ENCODE data around the gene MYO1D.
"Not testable (repeated sequence)": the region's sequence is repeated elsewhere in the genome, so short reads cannot be mapped to it uniquely, and the experiment has no call there.

Gene MYO1D

DNA sequence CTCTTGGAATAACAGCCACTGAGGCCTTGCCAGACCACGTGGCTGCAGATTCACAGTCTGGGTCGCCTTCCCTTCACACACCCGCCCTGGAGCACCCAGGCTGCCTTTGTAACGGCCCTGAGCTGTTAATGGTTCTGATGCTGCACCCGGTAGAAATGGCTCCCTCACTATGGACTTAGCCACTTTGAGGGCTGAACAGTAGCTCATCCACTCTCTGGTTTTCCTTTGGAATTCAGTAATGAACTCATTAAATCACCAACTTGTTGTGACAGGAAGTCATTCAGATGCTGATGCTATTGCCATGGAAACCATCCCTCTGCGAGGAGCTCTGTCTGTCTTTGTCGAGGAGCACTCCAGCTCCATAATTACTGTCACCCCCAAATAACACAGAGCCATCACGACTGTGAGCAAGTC lies 330.9 kb downstream of the MYO1D start:
- no peak for DNase-seq (ENCODE audit: low read depth in 1 of 2, low spot score in 1 of 2)

DNA sequence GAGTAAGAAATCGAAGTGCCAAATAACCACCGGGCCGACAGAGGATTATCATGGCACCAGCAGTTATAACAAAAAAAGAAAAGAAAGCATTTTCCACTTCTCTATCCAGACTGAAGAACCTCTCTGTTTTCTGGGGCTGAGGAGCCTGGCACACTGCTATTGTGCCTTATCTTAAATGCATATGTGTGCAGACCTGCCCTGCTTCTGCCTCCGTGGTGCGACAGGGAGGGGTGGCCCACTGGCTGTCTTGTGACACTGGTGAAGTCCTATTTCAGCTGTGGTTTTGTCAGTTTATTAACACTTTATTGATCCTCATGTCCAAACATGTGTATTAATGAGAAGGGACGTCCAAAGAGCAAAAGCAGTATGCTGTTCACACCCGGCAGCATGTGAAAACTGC lies 334.7 kb downstream of the MYO1D start:
- no peak for DNase-seq (ENCODE audit: low read depth in 1 of 2, low spot score in 1 of 2)

DNA sequence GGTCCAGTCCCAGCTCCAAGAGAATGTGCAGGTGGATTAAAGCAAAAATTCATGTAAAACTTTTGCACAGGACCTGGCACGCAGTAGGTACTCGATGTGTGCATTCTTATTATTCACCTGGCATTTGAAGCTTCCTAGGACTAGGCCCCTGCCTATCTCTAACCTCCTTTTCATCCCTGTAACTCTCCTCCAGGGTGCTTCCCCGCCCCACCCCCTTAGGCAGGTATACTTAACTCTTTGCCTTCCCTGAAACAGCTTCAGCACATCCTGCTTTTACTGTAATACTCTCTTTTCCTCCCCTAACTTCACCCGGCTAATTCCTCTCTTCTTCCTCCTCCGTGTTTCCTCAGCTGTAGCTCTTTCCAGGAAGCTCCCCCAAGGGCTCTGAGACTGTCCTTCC lies 335.3 kb downstream of the MYO1D start:
- no peak for DNase-seq (ENCODE audit: low read depth in 1 of 2, low spot score in 1 of 2)

DNA sequence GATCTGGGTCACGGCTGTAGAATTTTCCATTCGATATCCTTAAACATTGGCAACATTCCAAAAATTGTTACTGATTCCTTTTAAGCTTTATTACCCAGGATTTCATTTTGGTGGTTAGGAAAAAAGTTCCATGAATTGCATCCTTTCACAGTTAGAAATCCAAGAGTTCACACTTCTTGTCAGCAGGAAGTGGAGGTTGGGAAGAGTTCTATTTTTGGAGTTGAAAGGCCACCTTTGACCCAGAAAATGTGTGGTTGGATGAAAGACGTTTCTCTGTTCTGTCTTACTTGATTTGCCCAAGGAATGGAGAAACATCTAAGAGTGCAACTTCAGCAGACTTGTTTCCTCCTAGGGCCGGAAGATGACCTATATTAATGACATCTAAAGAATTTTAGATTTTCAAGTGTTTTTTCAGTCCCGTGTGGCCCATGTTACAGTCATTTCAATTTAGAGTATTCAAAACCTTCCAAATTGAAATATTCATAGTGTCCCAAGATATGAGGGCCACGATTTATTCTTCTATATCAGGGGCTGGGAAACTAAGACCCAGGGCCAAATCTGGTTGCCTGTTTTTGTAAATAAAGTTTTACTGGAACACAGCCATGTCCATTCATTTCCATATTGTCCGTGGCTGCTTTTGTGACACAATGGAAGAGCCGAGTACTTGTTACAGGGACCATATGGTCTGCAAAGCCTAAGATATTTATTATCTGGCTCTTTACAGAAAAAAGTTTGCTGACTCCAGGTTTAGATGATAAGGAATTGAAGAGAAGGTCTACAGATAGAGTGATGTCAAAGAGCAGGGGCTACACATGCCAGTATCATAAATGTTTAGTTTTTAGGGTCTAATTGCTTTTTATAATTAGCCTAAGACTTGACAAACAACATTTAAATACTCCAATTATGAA lies 339.9 kb downstream of the MYO1D start:
- no peak for DNase-seq (ENCODE audit: low read depth in 1 of 2, low spot score in 1 of 2)

DNA sequence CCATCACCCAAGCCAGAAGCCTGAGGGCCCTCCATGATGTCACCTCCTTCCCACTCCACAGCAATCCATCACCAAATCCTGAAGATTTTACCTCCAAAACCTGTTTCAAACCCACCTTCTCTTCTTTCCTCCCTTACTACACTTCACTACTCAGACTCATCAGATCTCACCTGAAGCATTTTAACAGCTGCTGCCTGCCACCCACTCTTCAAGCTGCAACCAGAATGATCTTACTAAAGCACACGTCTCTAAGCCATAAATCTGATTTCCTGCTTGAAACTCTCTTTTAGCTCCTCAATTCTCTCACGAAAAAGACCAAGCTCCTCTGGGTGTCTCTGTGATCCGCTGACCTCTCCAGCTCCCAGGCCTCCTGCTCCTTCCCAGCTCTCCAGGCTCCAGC lies 343.6 kb downstream of the MYO1D start:
- DNase-seq (ENCODE audit: low read depth in 1 of 2, low spot score in 1 of 2): no peak

DNA sequence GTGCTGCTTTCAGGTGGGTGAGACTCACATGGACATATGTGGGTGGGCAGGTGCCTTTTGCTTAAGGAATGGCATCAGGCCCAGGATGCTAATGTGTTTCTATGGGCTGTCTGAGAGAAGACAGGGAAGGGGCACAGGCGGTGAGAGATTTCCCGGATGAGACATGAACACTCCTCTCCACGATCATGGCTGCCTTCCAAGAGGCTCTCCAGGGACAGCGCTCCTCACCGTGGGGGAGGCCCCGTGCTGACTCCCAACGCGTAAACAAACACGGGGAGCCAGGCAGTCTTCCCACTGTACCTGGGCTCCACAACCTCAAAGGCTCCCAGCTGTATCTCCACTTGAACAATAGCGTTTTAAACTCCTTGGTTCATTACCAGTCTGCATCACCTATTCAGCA lies 347.3 kb downstream of the MYO1D start:
- no peak for DNase-seq (ENCODE audit: low read depth in 1 of 2, low spot score in 1 of 2)

DNA sequence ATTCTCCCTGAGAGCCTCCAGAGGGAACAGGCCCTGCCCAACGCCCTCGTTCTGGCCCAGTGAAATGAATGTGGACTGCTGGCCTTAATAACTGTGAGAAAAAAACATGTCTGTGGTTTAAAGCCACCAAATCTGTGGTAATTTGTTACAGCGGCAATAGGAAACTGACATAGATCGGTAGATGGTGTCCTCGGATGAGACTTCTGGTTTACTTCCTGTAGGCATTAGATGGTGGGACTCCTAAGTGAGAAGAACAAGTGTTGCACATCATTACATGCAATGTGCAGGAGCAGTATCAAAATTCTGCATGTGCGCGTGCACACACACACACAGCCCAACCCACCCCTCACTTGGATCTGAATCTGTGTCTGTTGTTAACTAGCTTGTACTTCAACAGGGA lies 348.1 kb downstream of the MYO1D start:
- no peak for DNase-seq (ENCODE audit: low read depth in 1 of 2, low spot score in 1 of 2)

DNA sequence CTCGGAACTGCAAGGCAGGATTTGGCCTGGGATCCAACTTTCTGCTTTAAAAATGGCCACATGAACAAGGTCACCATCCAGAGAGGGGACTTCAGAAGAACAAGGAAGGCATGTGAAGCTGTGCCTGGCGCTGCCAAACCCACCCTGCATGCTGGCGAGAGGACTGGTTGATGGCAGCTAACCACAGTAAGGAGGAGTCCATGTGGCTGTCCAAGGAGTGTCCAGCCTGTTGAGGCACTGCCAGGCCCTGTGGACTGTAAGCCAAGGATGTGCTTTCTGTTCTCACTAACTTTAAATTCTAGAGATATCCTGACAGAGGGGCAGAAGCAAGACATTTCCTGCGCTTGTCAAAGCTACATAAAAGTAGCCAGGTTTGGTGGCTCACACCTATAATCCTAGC lies 349.8 kb downstream of the MYO1D start:
- no peak for DNase-seq (ENCODE audit: low read depth in 1 of 2, low spot score in 1 of 2)

DNA sequence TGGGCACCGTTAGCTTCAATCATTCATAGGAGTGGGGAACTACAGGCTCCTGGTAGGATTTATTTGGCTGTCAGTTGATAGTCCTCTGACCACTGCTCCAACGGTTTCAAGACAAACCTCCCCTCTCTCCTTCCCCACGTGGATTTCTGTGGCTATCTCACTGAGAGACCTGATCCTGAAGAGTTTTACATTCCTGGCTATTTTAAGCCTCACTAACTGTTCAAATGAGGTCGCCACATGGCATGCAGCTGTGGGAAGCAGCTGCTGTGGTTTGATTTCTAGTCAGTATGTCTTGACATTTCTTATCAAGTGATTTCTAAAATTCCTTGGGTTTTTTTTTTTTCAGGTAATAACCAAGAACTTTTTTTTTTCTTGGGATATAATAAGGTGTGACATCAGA lies 351.8 kb downstream of the MYO1D start:
- no peak for DNase-seq (ENCODE audit: low read depth in 1 of 2, low spot score in 1 of 2)

DNA sequence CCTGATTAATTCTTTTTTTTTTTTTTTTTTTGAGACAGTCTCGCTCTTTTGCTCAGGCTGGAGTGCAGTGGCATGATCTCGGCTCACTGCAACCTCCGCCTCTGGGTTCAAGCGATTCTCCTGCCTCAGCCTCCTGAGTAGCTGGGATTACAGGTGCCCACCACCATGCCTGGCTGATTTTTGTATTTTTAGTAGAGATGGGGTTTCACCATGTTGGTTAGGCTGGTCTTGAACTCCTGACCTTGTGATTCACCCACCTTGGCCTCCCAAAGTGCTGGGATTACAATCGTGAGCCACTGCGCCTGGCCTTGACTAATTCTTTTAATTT lies 352.4 kb downstream of the MYO1D start:
- DNase-seq (ENCODE audit: low read depth in 1 of 2, low spot score in 1 of 2): not testable (repeated sequence)

DNA sequence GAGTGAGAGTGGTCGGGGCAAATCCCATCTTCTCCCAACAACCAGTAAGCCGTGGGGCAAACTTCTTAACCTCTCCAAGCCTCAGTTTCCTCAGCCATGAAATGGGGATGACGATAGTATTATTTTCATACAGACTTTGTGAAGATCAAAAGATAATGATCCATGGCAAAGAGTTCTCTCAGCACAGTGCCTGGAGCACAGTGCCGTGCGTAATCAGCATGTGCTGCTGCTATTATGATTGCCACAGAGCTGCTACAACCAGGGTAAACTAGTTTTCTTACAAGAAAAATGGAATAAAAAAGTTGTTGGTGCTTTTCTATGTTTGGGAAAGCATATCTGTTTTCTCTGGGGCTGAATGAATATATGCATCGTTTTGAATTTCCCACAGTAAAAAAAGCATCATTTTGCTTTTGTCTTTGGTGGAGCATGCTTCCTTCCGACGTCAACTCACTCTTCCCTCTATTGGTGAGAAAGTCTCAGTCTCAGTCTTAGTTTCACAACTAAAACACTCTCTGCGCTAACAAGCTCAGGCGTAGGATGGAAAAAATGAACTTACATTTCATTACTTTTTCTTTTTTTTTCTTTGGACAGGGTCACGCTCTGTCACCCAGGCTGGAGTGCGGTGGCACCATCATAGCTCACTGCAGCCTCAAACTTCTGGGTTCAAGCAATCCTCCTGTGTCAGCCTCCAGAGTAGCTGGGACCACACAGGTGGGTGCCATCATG lies 352.9 kb downstream of the MYO1D start:
- DNase-seq (ENCODE audit: low read depth in 1 of 2, low spot score in 1 of 2): peak in 1 of 2 donors; percentile 39

DNA sequence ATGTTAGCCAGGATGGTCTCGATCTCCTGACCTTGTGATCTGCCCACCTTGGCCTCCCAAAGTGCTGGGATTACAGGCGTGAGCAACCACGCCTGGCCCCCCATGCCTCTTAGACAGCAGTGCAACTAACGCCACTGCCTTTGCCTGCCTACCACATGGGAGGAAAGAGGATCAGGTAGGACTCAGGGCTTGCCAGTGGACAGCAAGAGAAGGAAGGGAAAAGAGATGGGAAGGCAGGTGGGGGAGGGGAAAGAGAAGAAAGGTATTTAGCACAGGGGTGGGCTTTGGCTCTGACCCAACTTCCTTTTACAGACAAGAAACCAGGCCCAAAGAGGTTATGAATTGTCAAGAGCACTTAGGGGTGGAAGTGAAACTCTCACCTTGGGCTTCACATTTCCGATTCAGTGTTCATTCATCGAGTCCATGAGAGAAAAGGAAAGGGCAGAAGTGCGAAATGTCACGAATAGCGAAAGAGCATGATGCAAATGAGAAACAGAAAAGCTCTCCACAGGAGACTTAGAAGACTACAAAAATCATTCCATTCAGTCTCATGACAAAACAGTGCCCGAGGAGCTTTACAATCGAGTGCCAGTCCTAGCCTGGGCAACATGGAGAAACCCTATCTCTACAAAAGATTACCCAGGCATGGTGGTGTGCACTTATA lies 353.8 kb downstream of the MYO1D start:
- peak in 1 of 2 donors; percentile 59 for DNase-seq (ENCODE audit: low read depth in 1 of 2, low spot score in 1 of 2)

DNA sequence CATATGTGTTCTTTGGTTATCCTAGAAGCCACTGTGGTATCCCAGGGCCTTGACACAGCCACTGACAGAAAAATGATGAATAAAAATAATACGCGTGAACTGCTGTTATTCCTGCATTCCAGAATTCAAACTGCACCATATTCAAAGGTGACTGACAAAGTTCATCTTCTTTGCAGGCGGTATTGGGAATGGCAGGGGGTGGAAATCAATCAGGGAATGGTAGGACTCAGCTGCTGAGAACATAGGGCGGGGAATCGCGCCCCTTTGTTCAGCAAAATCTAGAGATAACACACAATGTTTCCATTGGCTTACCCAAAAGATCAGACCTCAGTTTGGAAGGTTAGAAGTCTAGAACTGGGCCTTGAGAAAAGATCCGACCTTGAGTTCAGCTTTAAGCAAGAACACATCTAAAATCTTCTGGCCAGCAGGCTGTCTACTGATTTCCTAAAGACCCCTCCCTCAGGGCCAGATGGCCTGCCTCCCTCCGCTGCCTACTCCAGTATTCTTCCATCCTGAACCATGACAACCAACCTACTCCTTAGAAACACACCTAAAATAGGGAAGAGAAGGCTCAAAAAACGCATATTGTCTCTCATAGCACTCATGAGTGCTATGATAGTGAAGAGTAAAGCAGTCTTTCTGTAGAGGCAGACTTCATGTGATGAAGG lies 356.1 kb downstream of the MYO1D start:
- no peak for DNase-seq (ENCODE audit: low read depth in 1 of 2, low spot score in 1 of 2)

DNA sequence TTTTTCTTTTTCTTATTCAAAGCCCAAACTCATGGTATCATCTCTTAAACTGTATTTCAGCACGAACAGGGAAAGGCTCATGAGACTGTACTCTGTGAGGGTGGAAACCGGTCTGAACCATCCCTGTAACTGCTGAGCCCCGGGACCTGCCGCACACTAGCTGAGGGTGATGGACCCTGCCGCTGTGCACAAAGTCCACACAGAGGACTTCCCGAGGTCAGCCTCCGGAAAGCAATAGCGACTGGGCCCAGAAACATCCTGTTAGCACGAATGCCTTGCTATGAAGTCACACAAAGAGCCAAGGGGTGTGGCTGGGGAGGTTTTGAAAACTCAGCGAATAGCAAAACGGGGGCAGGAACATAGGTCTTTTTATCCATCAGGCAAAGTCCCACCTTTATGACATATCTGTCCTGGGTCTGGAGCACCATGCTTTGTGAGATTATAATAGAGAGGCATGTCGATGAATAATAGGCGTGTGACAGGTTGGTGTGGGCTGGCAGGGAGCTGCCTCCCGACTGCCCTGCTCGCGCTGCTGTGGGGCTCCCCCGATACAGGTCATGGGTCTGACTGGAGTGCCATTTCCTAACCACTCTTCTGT lies 356.7 kb downstream of the MYO1D start:
- DNase-seq (ENCODE audit: low read depth in 1 of 2, low spot score in 1 of 2): peak in 1 of 2 donors; percentile 47

DNA sequence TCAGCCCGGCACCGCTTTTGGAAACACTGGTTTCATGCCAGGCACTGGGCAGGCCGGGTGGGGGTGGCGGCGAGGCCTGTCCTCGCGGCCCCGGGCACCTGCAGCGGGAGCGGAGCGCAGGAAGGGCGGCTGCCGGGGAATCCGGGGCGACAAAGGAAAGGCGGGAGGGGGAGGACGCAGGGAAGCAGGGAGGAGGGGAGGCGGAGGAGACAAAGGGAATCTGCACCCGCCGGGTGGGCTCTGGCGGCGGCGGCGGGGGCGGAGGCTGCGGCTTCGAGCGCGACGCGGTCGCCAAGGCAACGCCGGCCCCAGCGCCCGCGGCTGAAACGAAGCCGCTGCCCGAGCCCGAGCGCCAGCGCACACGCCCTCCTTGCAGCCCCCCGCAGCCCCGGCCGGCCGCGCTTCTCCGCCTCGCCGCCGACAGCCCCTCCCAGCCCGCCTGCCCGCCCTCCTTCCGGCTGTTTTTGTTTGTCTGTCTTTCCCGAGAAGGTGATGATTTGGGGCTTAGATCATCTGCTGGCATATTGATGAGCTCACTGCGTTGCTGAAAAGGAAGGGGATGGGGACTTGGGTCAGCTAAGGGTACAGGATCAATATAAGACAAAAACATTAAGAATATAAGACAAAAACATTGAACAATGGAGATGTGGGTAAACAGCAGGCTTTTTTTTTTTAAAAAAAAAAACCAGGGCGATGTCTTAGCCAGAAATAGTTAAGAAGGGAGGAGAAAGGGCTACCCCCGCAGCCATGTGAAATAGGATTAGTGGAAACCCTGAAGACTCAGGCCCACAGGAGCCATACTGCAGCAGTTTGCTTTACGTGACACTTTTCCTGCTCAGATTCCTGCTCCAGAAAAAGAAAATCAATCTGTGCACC lies 357.5 kb downstream of the MYO1D start:
- no peak for DNase-seq (ENCODE audit: low read depth in 1 of 2, low spot score in 1 of 2)

DNA sequence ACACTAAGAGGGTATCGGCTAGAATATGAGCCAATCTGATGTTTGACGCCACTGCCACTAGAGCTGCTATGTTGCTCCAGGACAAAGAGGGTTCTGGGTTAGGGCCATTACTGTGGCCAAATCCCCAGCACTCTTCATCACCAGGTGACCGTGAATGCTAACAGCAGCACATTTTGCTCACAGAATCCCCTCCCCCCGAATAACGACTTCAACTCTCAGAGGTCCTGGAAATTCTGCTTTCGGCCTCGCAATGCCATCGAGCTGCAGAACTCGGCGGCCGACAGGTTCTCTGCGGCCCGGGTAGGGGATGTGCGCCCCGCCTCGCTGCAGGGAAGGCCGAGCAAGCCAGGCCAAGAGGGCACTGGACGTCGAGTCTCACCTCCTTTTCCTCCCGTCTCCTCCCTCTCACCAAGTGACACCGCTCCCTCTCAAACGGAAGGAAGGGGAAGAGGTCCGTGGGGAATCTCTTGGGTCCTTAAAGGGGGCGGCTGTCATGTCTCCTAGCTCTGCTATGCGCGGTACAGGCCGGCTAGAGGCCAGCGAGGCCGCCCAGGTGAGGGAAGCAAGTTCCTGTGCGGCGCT lies 358.2 kb downstream of the MYO1D start:
- DNase-seq (ENCODE audit: low read depth in 1 of 2, low spot score in 1 of 2): no peak

DNA sequence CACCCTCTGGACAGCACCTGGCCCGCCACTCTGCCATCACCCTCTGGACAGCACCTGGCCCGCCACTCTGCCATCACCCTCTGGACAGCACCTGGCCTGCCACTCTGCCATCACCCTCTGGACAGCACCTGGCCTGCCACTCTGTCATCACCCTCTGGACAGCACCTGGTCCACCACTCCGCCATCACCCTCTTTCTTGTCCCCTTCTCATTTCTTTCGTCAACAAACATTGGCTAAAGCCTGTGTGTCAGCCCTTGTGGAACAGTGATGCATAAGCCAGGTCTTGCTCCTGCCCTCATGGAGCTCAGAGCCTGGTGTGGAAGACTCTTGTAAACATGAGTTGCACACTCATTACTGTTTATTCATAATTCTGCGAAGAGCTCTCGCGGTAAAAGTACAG lies 358.9 kb downstream of the MYO1D start:
- no peak for DNase-seq (ENCODE audit: low read depth in 1 of 2, low spot score in 1 of 2)

DNA sequence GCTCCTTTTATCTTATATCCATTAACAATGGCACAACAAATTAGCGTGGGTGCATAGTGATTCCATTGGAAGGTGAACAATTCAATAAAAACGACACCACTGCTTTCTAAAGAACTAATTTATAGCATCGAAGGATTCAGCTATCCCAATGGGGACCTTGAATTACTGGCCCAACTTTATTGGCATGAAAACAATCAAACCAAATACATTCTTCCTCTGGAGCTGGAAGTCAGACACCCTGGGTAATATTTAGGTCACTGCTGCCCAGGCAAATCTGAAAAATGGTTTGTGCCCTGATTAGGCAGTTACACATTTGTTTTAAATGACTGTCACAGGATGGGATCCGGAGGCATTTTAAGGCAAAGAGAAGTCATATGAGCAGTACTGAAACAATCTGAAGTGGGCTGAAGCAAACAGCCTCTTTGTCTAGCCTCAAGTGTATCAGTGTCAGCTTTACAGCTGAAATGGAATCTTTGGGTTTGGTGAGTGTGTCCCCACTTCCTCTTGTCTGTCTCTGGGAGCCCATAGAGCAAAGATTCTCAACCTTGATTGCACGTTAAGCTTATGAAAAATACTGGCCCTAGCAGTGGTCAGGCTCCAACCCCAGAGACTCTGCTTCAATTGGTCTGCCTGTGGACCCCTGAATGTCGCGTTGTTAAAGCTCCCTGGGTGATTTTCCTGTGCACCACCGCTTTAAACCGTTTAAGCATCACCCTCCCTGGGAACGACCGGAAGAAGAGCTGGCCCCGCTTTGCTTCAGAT lies 359.8 kb downstream of the MYO1D start:
- no peak for DNase-seq (ENCODE audit: low read depth in 1 of 2, low spot score in 1 of 2)

DNA sequence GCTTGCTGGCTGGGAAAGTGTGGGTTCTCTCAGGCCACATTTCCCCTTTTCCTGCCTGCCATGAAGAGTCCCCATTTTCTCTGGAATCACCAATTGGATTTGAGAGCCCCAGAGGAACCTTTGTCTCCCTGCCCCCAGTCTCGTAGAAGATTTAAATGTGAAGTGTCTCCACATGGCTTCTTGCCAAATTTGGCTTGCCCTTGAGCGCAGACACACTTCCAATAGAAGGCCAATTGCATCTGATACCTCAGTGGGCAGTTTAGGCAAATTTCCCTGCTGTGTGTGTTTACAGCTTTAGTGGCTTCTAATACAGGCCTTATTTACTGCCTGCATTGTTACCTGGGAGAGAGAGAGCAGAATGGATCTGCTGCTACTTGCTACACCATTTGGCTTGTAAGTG lies 360.5 kb downstream of the MYO1D start:
- no peak for DNase-seq (ENCODE audit: low read depth in 1 of 2, low spot score in 1 of 2)
